ENCODE results near the gene AGPAT4. TPM values are rescaled to one million over a fixed set of nuclear protein-coding genes. Genes with fewer than 3 reads are reported as not detected.

AGPAT4 gene
- total and polyA plus RNA-seq, 2 of the 4 experiments (the other 2 are of a cell fraction), result 3.6 to 3.8 TPM

DNA sequence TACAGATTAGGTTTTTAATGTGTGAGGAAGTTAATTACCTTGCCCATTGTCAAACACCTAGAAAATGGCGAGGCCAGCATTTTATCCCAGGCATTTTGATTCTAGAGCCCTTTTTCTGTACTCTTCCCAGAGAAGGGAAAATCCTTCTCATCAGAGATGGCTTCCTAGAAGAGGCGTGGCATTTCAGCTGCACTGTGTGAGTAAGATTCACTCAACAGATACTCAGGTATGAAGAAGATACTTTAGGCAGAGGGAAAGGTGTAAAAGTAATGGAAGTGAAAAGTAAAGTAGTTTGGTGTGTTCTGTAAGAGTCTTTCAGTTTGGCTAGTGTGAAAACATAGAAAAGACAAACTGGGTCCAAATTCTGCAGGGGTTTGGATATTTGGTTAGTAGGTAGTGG, 168.5 kb downstream of the AGPAT4 start:
- CTCF ChIA-PET, result no interaction called here
- DNase-seq (no peak), ATAC-seq (ENCODE audit: low read depth) (no peak)
- H3K9me1 ChIP-seq (ENCODE audit: insufficient read depth, low read length), result peaks cover 2% of the 10 kb centered on the region; the same call in 1 of the 2 replicates
- H2AFZ ChIP-seq (replicated peaks; ENCODE audit: low read length, poor library complexity), result no peak overlapping the region
- BruUV-seq (replicated peaks), result no TSS peak
- H3K4me3 ChIP-seq (ENCODE audit: insufficient read depth, low read depth, low read length), result no peak overlapping the region
- in situ Hi-C loops (cut with MboI; ENCODE audit: low sequenced_read_pairs), result no loop called here
- H3K79me1 ChIP-seq (ENCODE audit: low read depth in 1 of 2, low read length in 2 of 2), result no peaks in the 10 kb centered on the region; a peak in 1 of 4 replicates
- H3K18ac ChIP-seq (ENCODE audit: low read depth, low read length), result no peak overlapping the region
- H3K14ac ChIP-seq (replicated peaks; ENCODE audit: low read depth, low read length), result no peak overlapping the region
- H2BK20ac ChIP-seq (ENCODE audit: low read depth, low read length), result no peak overlapping the region
- H4K8ac ChIP-seq (ENCODE audit: low read depth in 2 of 2, low read length in 2 of 2), result no peak overlapping the region
- no peak overlapping the region for H4K5ac ChIP-seq (ENCODE audit: low read depth, low read length)
- no peak overlapping the region for H3K4ac ChIP-seq (ENCODE audit: low read depth, low read length)
- H3K9me3 ChIP-seq (ENCODE audit: control insufficient read depth, insufficient read depth, low read length), result no peaks in the 10 kb centered on the region
- no peak overlapping the region for H3K4me2 ChIP-seq (ENCODE audit: low read depth, low read length)
- no peak overlapping the region for H2BK5ac ChIP-seq (ENCODE audit: low read depth, low read length, poor library complexity, severe bottlenecking)
- no peaks in the 10 kb centered on the region for H3K27me3 ChIP-seq (ENCODE audit: control insufficient read depth, insufficient read depth, low read length)
- POLR2A ChIA-PET (ENCODE audit: unreplicated experiment), result no interaction called here
- H3K27ac ChIP-seq (ENCODE audit: insufficient read depth, low read length), result no peak overlapping the region
- no peak overlapping the region for H4K91ac ChIP-seq (ENCODE audit: insufficient read depth, low read depth, low read length)
- TF ChIP-seq MXI1 (IDR thresholded peaks at IDR 0.05; ENCODE audit: borderline replicate concordance, low read depth, low read length) (no peak), MAFK (IDR thresholded peaks at IDR 0.05; ENCODE audit: low read depth, low read length) (peak; percentile 28; the same call in 1 of the 2 replicates), CTCF (conservative IDR thresholded peaks at IDR 0.05; ENCODE audit: low read depth, low read length) (no peak)
- H3K9ac ChIP-seq (ENCODE audit: low read depth, low read length), result no peak overlapping the region
- H2BK120ac ChIP-seq (ENCODE audit: low read depth, low read length), result no peak overlapping the region
- dilution Hi-C loops (cut with HindIII; ENCODE audit: low sequenced_read_pairs, unreplicated experiment), result no loop called here
- no CpG with 5 or more reads among the region's 2 CpGs for WGBS, 2 experiments (ENCODE audit: extremely low coverage in 2 of 2, insufficient read length in 1 of 2)
- intact Hi-C loops (cut with micrococcal nuclease), result no loop called here
- H3K4me1 ChIP-seq (ENCODE audit: control insufficient read depth, insufficient read depth, low read length), result peaks cover 2% of the 10 kb centered on the region; the same call in 1 of the 2 replicates
- H2AK9ac ChIP-seq (replicated peaks; ENCODE audit: low read depth, low read length, poor library complexity), result no peak overlapping the region
- H2AK5ac ChIP-seq (ENCODE audit: low read depth, low read length), result no peak overlapping the region
- H4K20me1 ChIP-seq (ENCODE audit: insufficient read depth, low read length), result no peaks in the 10 kb centered on the region
- peaks cover 16% of the 10 kb centered on the region for H3K36me3 ChIP-seq (ENCODE audit: control insufficient read depth, insufficient read depth, low read length)
- no peak overlapping the region for H3K56ac ChIP-seq (ENCODE audit: extremely low read depth, insufficient read depth, low read length)
- H2BK15ac ChIP-seq (ENCODE audit: low read depth, low read length), result no peak overlapping the region
- no peak overlapping the region for H3K23ac ChIP-seq (ENCODE audit: low read depth, low read length)
